ENCODE results near the gene ATF3.

Gene ATF3

DNA sequence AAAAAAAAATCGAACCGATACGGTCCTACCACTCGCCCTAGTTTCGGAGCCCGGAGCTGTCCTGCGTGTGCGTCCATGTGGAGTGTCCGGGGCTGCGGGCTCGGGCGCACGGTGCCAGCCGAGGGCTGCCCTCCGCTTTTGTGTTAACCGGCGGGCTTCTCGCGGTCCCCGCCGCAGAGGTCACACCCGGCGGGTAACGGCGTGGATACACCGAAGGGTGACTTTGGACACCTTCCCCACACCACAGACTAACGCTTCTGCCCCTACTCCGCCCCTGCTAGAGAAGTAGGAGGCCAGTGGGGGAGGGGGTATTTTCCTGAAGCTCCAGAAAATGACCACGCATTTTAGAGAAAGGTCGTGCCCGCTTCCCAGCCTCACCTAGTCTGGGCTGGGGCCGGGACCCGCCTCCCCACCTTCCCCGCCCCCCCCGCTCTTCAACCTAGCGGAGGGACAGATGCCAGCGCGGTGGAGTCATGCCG is 609 bp upstream of the ATF3 start:
- DNase-seq (ENCODE audit: insufficient read length, low spot score), result no peak

DNA sequence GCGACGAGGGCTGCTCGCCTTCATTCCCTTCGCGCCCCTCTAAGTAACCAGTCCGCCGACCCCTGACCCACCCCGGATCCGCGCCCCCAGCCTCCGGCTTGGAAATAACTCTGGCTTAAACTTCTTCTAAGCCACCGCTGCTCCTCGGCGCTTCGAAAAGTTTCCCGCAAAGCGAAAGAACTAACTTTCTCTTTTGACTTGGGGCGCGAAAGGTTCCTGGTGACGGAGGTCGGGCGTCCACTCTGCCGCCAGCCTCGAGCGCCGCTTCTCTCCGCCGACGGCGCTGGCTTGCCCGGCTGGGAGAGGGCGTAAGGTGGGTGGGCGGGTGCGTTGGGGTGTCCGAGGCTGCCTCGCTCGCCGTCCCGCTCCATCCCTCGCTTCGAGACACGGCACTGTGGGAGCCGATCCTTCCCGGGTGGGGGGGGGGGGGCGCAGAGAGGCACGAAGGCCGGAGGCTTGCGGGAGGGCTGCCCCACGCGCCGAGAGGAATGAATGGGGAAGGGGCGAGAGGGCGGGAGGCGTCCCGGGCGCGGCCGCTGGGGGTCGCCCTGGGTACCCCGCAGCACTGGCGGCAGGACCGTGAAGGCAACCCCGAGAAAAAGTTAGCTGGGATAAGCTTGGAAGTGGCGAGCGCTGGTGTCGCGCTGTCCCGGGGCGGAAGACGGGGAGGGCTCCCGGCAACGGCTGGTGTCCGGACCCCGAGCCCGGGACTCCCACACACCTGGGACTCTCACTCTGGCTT is 569 bp downstream of the ATF3 start:
- DNase-seq (ENCODE audit: insufficient read length, low spot score) (peak; percentile 49), FAIRE-seq (no peak)

More for the DNA sequence above, 609 bp upstream of the ATF3 start:
- FAIRE-seq, result no peak

DNA sequence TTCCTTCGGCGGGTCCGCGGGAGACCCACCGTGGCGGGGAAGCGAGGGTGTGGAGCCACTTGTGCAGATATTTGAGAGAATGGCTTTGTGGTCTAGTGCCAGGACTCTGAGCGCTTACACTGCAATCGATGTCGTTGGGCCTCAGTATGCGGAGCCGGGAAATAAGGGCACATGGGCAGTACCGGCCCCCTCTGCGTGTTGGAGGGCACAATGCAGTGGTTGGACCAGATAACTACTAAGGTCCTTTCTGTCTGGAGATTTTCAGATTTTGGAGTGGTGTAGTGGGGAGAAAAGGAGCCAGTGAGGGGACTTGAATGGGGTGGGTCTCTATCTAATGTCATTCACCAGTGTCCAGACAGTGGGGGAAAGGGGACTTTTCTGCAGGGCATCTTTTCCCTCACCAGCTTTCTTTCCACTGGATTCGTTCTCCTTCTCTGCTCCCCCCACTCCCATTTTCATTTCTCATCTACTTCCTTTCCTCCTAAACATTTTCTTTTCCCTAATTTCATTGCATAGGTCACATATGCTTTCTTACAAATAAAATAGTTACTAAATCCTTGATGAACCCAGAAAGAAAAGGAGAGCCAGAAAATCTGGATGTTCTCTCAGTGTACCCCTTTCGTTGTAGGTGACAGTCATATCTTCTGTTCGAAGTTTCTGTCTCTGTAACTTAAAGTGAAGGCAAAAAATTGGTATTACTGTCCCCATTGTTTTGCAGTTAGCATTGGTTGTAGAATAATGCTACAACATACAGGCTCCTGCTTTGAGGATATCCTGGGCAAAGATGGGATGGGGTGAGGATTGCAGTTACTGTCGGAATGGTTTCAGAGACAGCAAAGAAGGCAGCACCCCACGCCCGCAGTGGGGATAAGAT is 1.4 kb downstream of the ATF3 start:
- FAIRE-seq (no peak), DNase-seq (ENCODE audit: insufficient read length, low spot score) (no peak)

DNA sequence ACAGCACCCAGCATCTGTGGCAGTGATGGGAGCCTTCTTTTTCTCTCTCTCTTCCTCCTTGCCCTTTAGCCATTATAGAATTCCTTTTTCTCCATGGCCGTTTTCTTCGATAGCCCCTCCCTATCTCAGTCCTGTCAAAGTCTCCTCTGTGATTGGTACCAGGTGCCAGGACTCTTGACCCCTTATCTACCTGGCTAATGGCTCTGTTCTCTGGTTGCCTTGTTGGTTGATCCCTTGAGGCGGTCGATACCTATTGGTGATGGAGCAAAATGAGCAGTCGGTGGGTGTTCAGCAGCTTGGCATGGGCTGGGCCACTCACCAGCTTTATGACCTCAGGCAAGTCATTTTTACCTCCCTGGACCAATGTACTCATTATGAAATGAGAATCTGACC is 2.0 kb downstream of the ATF3 start:
- FAIRE-seq (peak; percentile 42), DNase-seq (ENCODE audit: insufficient read length, low spot score) (no peak)

DNA sequence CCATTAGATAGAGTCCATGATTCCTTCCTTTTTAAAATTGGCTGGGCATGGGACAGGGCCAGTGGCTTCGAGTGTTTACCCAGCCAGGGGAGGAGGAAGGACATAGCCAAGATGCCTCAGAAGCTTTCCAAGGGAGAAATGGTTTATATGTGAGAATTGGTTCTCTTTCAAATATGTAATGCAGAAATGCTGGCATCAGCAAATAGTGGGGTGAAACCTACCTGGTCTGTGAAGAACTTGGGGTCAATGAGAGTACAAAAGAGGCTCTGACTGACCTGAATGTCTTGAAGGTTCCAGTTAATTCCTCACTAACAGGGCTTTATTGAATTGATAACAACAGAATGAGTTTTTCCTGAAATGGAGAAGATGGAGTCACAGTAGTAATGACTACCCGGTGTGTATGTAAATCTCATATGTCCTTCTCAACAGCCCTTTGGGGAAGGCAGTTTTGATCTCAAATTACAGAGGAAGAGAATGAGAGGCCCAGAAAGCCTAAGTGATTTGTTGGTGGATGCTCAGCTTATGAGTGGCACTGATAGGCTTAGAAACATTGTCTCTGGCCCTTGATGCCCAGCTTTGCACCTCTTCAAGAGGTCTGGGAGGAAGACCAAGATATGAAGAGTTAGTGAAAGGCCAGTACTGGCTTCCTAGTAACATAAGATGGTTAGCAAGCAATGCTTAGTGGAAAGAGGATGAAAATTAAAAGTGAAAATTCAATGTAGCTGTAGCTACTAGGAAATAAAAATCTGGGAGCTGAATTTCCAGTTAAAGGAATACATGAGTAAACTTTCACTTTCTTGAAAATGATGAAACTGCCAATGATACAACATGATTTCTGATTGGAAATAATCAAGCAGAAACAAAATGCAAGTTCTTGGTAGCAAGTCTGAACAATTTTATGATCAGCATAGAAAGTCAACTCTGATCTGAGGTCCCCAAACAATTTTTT is 2.7 kb downstream of the ATF3 start:
- no peak for FAIRE-seq
- DNase-seq (ENCODE audit: insufficient read length, low spot score), result no peak

DNA sequence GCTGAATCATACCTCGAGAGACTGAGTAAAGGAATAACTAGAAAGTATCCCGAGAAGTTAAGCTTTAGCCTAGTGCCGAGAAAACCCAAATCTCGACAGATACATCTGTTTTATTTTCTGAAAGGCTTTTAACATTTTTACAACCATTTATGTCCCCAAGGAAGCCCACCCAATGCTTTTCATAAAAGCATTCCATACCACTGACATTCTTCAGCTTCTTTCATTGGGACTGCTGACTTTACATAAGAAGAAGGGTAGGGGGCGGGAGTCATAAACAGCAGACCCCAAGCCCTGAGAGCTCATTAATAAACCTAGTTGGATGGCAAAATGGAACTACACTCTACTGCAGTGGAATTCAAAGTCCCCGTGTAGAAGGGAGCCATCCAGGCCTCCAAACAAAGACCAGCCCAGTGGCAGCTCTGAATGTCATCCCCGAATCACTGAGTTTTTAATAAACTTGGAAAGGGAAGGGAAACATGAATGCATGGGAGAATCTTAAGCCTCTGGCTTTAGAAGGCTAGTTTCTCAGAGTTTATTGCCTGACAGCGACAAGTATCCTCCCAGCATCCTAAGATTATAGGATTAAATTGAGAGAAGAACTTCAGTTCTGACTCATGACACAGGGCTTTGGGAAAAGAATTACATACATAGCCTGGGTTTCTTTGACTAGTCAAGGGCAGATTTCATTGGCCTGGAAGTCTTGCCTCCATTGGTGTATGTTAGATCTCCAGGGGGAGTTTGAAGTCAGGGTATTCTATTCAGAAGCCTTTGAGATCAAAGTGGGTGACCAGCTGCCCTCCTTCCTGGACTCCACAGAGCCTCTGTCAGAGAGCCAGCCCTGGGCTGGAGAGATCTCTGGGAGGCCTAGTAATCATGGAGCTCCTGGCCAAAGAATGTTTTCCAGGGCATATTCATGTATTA is 3.7 kb downstream of the ATF3 start:
- DNase-seq (ENCODE audit: insufficient read length, low spot score) (no peak), FAIRE-seq (no peak)

DNA sequence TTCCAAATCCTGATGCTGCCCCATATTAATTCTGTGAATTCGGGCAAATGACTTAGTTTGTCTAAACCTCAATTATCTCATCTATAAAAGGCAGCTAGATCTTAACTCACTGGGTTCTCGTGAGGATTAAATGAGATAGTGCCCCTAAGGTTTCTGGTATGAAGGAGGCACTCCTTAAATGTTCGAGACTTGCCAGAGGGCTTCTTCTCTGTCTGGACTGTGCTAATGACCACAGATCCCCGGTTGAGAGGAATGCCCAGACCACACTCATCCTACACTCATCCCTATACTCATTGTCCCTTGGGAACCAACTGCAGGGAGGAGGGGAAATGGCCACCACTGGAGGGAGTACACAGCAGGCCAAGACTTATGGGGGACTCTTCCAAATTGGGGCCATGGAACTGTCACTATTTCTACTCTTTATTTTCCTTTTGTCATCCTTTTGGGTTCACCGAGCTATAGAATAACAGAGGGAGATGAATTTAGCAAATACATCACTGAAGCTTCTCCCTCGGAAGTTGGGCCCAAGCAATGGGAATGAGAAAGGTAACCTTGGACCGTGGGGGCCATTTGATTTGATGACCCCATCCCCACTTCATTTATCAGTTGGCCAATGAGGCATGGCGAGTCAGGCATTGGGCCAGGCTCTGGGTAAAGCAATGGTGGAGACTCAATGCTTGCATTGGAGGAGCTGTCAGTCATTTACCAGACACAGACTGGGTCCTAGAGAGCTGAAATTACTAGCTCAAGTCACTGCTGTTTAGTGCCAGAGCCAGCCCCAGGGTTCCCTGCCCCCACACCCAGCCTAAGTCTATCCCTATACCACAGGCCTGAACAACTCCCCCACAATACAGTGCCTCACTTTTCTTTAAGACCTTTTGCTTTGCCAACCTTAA is 5.1 kb downstream of the ATF3 start:
- FAIRE-seq, result no peak
- DNase-seq (ENCODE audit: insufficient read length, low spot score), result no peak

DNA sequence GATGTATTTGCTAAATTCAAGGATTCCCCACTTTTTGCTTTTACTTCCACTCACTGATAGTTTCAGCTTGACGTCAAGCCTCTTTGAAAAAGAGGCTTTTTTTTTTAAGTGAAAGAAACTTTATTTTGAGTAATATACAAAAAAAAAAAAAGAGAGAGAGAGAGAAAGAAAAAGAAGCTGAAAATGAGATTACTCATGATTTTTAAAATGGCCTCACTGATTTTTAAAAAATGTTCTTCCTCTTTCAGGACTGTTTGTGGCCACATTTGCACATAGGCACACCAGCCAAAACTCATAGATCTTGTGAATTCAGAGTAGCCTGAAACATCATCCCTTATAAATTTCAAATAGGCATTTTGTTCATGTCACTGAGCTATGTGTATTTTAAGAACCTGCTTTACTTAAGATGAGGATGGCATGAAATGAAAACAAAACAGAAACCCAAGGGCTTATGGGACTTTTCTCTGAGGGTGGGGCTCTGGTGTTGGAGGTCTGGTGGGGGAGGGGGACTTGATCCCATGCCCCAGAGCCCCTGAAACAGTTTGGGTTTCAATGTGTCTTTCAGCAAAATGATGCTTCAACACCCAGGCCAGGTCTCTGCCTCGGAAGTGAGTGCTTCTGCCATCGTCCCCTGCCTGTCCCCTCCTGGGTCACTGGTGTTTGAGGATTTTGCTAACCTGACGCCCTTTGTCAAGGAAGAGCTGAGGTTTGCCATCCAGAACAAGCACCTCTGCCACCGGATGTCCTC is 6.1 kb downstream of the ATF3 start:
- FAIRE-seq (no peak), DNase-seq (ENCODE audit: insufficient read length, low spot score) (no peak)

DNA sequence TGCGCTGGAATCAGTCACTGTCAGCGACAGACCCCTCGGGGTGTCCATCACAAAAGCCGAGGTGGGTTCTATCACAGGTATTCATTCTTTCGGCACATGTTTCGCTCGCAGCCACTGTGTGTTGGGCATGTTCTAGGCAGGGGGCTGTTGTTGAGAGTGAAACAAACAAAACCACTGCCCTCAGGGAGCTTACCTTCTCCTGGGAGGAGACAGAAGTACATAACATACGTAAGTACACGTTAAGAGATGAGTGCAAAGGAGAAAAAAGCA is 6.6 kb downstream of the ATF3 start:
- no peak for DNase-seq (ENCODE audit: insufficient read length, low spot score)

DNA sequence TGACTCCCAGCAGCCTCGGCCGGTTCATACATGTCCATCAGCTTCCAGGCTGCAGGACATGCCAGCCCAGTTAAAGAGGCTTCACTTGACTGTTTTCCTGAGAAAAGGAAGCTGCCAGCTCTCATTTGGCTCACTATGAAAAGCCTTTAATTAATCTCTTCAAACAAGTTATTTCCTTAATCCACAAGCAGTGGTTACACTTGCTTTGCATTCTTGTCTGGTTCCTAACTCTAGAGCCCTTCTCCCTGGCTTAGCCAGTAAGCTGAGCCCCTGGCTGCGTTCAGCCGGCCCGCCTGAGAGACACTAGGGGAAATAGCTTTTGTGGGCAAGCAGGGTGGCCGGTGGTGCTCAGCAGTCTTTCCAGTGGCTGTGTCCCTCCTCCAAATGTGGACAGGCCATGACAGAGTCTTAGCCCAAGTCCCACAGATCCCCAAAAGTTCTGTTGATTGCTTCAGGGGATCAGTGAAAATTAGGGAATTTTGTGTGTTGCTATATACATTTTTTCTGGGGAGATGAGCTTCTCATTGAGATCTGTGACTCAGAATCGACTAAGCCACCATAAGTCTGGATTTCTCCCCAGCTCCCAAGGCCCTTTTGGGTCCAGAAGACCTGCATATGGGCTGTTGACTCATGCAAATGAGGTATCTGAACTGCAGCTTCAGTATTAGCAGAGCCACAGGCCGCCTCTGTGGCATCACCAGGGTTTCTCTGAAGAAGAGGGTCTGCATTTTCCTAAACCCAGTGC is 10.1 kb downstream of the ATF3 start:
- FAIRE-seq, result no peak
- DNase-seq (ENCODE audit: insufficient read length, low spot score), result no peak

More for the DNA sequence above, 6.6 kb downstream of the ATF3 start:
- no peak for FAIRE-seq

DNA sequence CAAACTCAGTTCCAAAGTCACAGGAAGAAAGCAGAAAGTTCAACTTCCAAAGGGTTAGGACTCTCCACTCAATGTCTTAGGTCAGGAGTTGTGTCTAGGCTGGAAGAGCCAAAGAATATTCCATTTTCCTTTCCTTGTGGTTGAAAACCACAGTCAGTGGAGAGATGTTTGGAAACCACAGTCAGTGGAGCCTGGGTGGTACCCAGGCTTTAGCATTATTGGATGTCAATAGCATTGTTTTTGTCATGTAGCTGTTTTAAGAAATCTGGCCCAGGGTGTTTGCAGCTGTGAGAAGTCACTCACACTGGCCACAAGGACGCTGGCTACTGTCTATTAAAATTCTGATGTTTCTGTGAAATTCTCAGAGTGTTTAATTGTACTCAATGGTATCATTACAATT is 11.7 kb downstream of the ATF3 start:
- DNase-seq (ENCODE audit: insufficient read length, low spot score) (no peak), FAIRE-seq (no peak)

DNA sequence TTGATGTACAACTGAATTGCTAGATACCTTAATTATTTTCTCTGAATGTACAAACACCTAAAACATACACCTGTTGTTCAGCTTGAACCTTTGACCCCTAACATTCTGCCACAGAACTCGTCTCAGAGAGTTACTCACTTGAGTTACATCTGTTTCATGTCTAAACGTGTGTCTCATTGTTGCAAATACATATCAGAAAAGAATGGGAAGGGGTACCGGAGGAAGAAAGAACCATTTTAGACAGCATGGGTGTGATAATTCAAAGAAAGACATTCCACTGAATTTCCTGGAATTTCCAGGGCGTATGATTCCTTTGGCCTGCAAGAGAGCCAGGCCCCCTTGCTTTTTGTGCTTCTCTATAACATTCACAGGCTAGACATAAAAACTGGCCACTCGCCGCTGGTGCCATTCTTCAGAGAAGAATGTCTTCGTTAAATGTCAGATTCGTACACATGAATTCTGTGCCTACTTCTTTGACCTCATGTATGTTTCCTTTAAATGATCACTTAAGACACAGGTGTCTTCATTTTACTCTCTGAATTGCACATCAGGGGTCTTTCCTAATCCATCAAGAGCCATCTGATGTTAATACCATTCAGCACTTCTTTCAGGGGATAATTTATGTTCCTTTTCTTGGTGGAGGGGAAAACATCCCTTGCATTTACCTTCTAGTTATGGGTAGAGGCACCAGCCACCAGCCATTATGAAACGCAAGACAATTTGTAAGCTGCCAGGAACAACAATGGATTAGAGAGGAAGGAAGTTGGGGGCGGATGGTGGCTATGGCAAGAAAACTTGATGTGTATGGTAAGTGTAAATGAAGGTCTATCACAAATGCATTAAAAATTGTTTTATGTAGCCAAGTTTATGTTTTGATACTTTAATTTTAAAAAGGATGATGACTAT is 12.7 kb downstream of the ATF3 start:
- no peak for DNase-seq (ENCODE audit: insufficient read length, low spot score)
- no peak for FAIRE-seq

DNA sequence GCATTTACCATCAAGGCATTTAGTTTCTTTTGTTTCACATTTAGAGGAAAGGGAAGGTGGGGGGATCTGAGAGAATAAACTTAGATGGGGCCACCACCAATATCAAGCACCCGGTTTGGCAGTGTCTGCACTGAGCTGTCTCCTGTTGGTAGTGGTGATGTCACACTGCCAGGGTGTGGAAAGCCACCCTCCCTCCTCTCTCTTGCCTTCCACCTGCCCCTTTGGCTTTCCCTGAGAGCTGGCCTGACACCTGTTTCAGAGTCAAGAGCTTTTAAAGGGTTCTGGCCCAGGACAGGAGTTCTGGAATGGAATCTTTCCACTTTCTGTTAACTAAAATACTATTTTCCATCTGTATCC is 13.4 kb downstream of the ATF3 start:
- no peak for DNase-seq (ENCODE audit: insufficient read length, low spot score)
- no peak for FAIRE-seq

DNA sequence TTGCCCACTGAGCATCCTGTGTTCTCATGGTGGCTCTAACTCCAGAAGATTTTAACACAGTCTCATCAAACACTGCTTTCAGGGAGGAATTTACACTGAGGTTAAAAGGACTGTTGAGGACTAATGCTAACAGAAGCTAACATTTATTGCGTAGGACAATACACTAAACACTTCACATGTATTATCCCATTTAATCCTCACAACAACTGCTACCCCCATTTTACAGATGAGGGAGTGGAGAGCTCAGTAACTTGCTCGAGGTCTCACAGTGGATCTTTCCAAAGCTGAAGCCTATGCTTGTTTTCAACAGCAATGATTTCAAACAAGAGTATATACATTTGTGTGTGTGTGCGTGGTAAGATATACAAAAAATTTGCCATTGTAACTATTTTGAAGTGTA is 13.9 kb downstream of the ATF3 start:
- DNase-seq (ENCODE audit: insufficient read length, low spot score) (no peak), FAIRE-seq (no peak)

DNA sequence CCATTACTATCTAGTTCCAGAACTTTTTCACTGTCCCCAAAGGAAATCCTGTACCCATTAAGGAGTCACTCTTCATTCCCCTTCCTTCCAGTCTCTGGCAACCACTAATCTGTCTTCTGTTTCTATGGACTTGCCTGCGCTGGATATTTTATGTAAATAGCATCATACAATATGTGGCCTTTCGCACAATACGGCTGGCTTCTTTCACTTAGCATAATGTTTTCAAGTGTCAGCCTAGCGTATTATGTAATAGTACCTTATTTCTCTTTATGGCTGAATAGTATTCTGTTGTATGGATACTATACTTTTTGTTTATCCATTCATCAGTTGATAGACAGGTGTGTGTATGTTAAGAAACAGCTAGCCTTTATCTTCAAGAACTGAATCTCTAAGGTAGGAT is 14.3 kb downstream of the ATF3 start:
- FAIRE-seq (no peak), DNase-seq (ENCODE audit: insufficient read length, low spot score) (no peak)

DNA sequence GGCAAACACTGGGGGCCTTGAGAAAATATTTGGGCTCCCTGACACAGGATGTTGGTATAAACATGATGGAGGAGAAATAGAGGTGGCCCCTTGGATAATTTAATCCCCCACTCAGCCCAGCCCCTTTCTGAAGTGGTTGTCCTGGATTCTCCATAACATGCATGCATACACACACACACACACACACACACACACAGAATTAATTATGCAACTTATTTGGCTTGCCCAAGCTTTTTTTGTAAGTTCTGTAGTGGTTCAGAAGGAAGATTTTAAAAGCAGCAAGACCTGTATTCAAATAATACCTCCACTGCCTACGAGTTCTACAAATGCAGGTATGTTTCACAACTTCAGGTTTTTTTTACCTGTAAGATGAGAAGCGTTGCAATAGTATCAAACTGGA is 15.0 kb downstream of the ATF3 start:
- DNase-seq (ENCODE audit: insufficient read length, low spot score) (no peak), FAIRE-seq (no peak)

Data from HTR-8/SVneo (cell line).